HG03575 (cell line): ENCODE results near the gene DROSHA.
"Not testable (repeated sequence)": the region's sequence is repeated elsewhere in the genome, so short reads cannot be mapped to it uniquely, and the experiment has no call there.

Experiments used
- ATAC-seq: cut with Tn5 transposase; IDR thresholded peaks from one replicate; pipeline ENCODE4 v1.9.1; 2021; ENCODE audit not compliant: unreplicated experiment, insufficient number of reproducible peaks, low FRiP score; ENCODE audit errors: extremely low read depth

DROSHA gene, protein sequence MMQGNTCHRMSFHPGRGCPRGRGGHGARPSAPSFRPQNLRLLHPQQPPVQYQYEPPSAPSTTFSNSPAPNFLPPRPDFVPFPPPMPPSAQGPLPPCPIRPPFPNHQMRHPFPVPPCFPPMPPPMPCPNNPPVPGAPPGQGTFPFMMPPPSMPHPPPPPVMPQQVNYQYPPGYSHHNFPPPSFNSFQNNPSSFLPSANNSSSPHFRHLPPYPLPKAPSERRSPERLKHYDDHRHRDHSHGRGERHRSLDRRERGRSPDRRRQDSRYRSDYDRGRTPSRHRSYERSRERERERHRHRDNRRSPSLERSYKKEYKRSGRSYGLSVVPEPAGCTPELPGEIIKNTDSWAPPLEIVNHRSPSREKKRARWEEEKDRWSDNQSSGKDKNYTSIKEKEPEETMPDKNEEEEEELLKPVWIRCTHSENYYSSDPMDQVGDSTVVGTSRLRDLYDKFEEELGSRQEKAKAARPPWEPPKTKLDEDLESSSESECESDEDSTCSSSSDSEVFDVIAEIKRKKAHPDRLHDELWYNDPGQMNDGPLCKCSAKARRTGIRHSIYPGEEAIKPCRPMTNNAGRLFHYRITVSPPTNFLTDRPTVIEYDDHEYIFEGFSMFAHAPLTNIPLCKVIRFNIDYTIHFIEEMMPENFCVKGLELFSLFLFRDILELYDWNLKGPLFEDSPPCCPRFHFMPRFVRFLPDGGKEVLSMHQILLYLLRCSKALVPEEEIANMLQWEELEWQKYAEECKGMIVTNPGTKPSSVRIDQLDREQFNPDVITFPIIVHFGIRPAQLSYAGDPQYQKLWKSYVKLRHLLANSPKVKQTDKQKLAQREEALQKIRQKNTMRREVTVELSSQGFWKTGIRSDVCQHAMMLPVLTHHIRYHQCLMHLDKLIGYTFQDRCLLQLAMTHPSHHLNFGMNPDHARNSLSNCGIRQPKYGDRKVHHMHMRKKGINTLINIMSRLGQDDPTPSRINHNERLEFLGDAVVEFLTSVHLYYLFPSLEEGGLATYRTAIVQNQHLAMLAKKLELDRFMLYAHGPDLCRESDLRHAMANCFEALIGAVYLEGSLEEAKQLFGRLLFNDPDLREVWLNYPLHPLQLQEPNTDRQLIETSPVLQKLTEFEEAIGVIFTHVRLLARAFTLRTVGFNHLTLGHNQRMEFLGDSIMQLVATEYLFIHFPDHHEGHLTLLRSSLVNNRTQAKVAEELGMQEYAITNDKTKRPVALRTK (N-terminal part only)

GRCh38 chr5:31531888-31532547 is at the start of gene DROSHA, which contains the start of gene C5orf22:
TSS of gene DROSHA (minus strand) at chr5:31532093. CDS start at chr5:31529059, 3,034 bp downstream.
TSS of gene C5orf22 (plus strand) at chr5:31532301. CDS start at chr5:31532393, 92 bp downstream.
- ATAC-seq, result peak; percentile 86

DNA sequence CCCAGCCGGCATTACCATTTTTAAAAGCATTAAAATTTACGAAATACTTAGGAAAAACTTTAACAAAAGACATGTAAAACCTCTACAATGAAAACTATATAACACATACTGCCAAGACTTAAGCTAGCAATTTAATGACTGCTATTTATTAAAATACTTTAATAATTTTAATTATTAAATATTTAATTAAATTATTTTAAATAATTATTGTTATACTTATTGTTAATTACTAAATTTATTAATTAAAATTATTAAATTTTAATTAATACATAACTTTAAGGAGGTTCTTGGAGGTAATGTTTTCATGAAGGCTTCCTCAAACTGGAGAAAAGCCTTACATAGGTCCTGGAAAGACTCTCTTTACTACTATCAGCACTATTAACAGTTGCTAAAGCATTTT is 47.7 kb upstream of the DROSHA start:
- no peak for ATAC-seq

- no peak for ATAC-seq
These were observed 45.5 kb upstream of the DROSHA start for GRCh38 chr5:31577438-31577837.

DNA sequence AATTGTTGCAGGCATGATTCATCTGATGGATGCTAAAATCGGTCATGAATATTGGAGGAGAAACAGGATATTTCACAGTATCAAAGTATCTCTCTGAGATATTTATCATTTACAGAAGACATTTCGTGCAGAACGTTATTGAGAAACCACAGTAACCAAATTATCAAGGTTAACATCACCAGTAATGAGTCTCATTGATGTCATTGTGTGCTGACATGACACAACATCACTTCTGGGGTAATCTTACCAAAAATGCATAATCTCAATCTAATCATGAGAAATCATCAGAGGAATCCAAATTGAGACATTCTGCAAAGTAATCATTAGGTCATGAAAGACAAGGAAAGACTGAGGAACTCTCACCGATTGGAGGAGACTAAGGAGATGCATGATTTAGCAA is 42.9 kb upstream of the DROSHA start:
- ATAC-seq, result no peak

DNA sequence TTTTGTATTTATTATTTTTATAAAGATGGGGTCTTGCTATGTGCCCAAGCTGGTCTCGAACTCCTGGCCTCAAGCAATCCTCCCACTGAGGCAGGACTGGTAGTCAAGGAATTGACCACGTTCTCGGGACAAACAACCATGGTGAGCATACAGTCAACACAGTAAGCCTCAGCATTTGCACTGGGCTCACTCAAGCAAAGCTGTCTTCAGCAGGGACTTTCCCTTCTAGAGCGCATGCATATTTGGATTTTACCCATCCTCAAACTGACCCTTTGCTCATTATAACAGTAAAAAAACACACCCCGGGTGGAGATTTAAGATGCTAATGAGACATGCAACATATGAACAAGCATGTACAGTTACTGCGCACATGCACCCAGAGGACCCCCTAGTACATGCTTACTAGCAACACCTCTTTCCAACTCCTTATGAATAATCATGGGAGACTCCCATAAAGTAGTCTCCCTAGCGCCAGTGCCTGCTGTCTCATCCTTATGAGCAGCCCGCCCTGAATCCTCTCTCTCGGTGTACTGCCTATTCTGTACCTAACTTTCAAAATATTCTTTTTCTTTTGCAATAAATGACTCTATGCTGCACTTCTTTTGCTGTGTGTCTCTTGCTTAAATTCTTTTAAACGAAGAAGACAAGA is 41.7 kb upstream of the DROSHA start:
- no peak for ATAC-seq

DNA sequence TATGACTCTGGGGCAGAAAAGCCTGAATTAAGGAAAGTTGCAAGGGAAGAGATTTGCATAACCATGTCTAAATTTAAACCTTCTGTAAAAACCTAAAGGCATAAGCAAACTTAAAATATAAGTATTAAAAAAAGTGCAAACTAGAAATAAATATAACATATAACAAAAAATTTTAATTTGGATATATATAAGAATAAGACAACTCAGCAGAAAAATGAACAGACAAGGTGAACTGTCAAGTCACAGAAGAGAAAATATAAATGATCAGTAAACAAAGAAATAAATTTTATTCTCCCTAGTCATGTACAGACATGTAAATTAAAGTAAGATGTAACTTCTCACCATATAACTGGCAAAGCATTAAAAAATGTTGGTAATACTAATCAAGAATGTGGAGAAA is 37.2 kb upstream of the DROSHA start:
- ATAC-seq, result no peak

DNA sequence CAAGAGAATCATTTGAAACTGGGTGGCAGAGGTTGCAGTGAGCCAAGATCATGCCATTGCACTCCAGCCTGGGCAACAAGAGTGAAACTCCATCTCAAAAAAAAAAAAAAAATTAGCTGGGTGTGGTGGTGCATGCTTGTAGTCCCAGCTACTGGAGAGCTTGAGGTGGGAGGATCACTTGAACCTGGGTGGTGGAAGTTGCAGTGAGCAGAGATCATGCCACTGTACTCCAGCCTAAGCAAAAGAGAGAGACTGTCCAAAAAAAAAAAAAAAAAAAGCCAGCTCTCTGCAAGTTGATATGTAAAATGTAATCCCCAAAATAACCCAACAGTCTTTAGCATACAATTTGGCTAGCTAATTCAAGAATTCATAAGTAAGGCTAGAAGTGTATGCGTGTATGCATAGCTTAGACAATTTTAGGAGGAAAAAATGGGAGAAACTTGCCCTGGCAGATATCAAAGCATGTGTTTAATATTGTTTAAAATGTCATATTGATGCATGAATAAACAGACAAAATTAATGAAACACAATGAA is 36.5 kb upstream of the DROSHA start:
- no peak for ATAC-seq

GRCh38 chr5:31566362-31566761 is 34.5 kb upstream of the DROSHA start:
- not testable (repeated sequence) for ATAC-seq

GRCh38 chr5:31563216-31563615 is 31.3 kb upstream of the DROSHA start:
- no peak for ATAC-seq

DNA sequence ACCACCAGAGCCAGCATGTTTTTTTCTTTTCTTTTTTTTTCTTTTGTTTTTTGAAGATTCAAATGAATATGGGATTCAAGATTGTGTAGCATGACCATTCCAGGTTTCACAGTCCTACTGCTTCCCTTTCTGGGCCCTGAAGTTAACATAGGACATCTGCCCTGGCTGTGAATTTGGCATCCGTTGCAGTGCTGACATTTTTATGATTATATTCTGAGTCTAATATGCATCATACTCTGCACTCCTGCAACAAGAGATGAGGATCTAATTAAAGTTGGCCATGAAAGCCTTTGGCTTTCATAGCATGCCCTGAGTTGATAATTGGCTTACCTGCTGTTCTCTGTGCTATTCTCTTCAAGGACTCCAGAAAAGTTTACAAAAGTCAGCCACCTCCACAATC is 30.1 kb upstream of the DROSHA start:
- no peak for ATAC-seq

GRCh38 chr5:31559942-31560341 is 28.0 kb upstream of the DROSHA start:
- no peak for ATAC-seq

GRCh38 chr5:31556461-31556860 is 24.6 kb upstream of the DROSHA start:
- ATAC-seq, result no peak

DNA sequence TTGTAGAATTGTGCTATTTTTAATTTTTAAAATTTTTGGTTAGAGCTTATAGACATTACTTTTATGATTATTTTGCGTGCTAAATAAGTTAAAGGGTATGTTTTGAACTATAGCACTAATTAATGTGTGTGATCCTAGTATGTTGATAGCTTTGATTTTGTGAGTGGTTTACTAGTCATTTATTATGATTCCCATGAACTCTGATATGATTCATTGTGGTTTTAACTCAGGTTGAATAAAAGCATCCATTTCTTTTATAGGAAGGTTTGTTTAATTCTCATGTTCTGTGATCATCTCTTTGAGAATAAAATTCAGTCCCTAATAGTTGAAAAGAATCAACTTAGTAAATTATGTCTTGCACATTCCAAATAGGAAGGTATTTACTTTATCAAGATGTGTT is 22.7 kb upstream of the DROSHA start:
- ATAC-seq, result no peak

- ATAC-seq, result no peak
These were observed 22.0 kb upstream of the DROSHA start for GRCh38 chr5:31553863-31554262.

- no peak for ATAC-seq
These were observed 20.0 kb upstream of the DROSHA start for GRCh38 chr5:31551878-31552277.

DNA sequence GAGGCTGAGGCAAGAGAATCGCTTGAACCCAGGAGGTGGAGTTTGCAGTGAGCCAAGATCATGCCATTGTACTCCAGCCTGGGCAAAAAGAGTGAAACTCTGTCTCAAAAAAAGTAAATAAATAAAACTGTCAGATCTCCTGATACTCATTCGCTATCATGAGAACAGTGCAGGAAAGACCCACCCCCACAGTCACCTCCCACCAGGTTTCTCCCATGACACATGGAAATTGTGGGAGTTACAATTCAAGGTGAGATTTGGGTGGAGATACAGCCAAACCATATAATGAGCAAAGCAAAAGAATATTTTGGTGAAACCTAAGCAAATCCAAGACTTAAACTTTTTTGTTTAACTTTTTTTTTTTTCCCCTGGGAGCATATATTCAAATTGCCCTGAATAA is 17.2 kb upstream of the DROSHA start:
- ATAC-seq, result not testable (repeated sequence)

DNA sequence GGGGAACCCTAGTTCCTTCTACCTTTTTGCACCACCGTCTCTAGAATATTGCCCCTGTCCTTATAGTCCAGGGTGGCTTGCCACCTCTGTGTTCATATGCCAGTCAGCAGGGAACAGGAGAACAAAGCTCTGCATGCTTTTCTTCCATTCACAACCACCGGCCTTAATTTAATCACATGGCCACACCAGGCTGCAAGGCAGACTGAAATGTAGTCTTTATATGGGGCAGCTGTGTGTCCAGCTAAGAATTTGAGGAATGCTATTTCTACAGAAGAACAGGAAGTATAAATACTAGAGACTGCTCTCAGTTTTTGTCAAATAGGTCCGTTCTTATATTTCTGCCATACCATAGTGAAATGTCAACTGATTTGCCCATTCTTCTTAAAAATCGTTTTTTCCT is 6.0 kb upstream of the DROSHA start:
- no peak for ATAC-seq

DNA sequence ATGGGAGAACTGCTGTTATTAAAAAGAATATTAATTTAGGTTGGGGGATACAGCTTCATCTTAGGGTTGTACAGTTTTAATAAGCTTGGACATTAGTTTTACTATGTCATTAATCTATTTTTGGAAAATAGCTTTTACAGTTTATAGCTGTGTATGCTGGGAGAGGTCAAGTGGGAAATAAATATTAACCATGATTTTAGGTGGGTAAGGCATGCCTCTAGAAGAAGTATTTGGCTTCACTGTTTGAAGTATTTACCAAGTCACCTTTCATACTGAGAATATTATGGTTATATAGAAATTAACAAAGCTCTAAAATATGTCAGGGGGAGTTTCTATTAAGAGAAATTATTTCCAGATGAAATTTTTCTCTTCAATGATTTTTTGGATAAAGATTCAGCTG is 5.5 kb upstream of the DROSHA start:
- no peak for ATAC-seq
